ENCODE measurements around the gene TEN1. TPM values are rescaled to one million over a fixed set of nuclear protein-coding genes. Genes with fewer than 3 reads are reported as not detected.

TEN1 gene
- total and polyA plus RNA-seq, 2 of the 13 experiments (the other 11 are each of a cell fraction or from before 2014, with no cell fraction given) = 18.0 to 21.3 TPM

DNA sequence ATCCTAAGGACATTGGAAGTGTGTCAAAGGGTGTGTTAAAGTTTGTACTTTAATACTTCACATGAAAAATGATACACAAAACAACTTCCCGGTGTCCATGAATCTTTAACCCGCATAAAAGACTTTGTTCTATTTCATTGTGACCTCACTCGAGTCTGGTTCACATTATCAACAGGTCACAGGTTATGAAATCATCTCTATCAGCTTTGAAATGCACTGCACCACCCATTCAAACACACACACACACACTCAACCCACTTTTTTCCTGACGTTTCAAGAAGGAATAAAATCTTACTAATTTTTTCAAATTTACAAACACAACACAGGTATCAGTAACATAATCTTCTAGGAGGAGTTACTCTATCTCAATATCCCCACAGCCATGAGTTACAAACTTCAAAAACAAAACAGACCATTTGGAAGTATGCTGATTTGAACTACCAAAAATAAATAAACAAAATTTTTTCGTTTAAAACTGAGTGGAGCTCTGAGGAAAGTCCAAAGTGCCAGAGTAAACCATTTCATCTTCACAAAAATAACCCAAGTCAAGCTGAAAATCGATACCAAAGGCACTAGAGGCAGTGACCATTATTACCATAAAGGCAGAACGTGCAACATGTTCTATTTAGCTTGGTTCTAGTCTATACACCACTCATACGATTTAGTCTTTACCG is 2.7 kb upstream of the TEN1 start (continued):
- no peak for TF ChIP-seq NR3C1 (CRISPR knock-in tag; IDR thresholded peaks at IDR 0.05)
- no peak; the same call in 1 of the 2 replicates for TF ChIP-seq ZMAT3 (CRISPR knock-in tag; conservative IDR thresholded peaks at IDR 0.05)
- TF ChIP-seq ZNF724P (CRISPR knock-in tag; IDR thresholded peaks at IDR 0.05; ENCODE audit: borderline replicate concordance) = no peak
- no peak for TF ChIP-seq ZNF232 (CRISPR knock-in tag; IDR thresholded peaks at IDR 0.05; ENCODE audit: borderline replicate concordance)
- TF ChIP-seq RERE (CRISPR knock-in tag; IDR thresholded peaks at IDR 0.05; ENCODE audit: low read depth) = no peak; the same call in 1 of the 2 replicates
- TF ChIP-seq, protein P1, sequence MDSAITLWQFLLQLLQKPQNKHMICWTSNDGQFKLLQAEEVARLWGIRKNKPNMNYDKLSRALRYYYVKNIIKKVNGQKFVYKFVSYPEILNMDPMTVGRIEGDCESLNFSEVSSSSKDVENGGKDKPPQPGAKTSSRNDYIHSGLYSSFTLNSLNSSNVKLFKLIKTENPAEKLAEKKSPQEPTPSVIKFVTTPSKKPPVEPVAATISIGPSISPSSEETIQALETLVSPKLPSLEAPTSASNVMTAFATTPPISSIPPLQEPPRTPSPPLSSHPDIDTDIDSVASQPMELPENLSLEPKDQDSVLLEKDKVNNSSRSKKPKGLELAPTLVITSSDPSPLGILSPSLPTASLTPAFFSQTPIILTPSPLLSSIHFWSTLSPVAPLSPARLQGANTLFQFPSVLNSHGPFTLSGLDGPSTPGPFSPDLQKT (CRISPR knock-in tag; IDR thresholded peaks at IDR 0.05; ENCODE audit: borderline replicate concordance) = no peak
- TF ChIP-seq, protein P2, sequence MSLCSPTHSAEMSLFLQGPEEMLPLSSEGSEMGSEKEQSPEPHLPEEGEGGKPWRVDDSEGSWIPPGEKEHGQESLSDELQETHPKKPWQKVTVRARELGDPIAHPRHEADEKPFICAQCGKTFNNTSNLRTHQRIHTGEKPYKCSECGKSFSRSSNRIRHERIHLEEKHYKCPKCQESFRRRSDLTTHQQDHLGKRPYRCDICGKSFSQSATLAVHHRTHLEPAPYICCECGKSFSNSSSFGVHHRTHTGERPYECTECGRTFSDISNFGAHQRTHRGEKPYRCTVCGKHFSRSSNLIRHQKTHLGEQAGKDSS (CRISPR knock-in tag; IDR thresholded peaks at IDR 0.05; ENCODE audit: borderline replicate concordance, low read depth) = no peak
- no peak for TF ChIP-seq ZNF362 (CRISPR knock-in tag; IDR thresholded peaks at IDR 0.05; ENCODE audit: borderline replicate concordance)
- TF ChIP-seq E2F5 (CRISPR knock-in tag; conservative IDR thresholded peaks at IDR 0.05) = no peak
- no peak for TF ChIP-seq AGO1 (IDR thresholded peaks at IDR 0.05; ENCODE audit: low read depth, low read length, poor library complexity, severe bottlenecking)
- TF ChIP-seq SP5 (CRISPR knock-in tag; IDR thresholded peaks at IDR 0.05; ENCODE audit: borderline replicate concordance, low read depth) = peak; percentile 75
- TF ChIP-seq ZBTB42 (CRISPR knock-in tag; IDR thresholded peaks at IDR 0.05) = no peak
- TF ChIP-seq ZSCAN20 (CRISPR knock-in tag; IDR thresholded peaks at IDR 0.05; ENCODE audit: borderline replicate concordance) = 0 out of 2 replicates have a peak, but pooled peaks have one; percentile 53
- TF ChIP-seq, protein P3, sequence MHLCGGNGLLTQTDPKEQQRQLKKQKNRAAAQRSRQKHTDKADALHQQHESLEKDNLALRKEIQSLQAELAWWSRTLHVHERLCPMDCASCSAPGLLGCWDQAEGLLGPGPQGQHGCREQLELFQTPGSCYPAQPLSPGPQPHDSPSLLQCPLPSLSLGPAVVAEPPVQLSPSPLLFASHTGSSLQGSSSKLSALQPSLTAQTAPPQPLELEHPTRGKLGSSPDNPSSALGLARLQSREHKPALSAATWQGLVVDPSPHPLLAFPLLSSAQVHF (CRISPR knock-in tag; IDR thresholded peaks at IDR 0.05) = no peak
- TF ChIP-seq CEBPG (CRISPR knock-in tag; IDR thresholded peaks at IDR 0.05) = peak; percentile 81
- TF ChIP-seq ADNP (CRISPR knock-in tag; IDR thresholded peaks at IDR 0.05) = no peak
- TF ChIP-seq FOXO4 (CRISPR knock-in tag; conservative IDR thresholded peaks at IDR 0.05) = no peak

Data from HepG2 (cell line).